ENCODE results near the gene OCLN. TPM values are rescaled to one million over a fixed set of nuclear protein-coding genes. Genes with fewer than 3 reads are reported as not detected.
"Not testable (repeated sequence)": the region's sequence is repeated elsewhere in the genome, so short reads cannot be mapped to it uniquely, and the experiment has no call there.

OCLN gene
- total RNA-seq, 4 donors from 2014 or later = 0.81 to 3.6 (median 2.6) TPM

DNA sequence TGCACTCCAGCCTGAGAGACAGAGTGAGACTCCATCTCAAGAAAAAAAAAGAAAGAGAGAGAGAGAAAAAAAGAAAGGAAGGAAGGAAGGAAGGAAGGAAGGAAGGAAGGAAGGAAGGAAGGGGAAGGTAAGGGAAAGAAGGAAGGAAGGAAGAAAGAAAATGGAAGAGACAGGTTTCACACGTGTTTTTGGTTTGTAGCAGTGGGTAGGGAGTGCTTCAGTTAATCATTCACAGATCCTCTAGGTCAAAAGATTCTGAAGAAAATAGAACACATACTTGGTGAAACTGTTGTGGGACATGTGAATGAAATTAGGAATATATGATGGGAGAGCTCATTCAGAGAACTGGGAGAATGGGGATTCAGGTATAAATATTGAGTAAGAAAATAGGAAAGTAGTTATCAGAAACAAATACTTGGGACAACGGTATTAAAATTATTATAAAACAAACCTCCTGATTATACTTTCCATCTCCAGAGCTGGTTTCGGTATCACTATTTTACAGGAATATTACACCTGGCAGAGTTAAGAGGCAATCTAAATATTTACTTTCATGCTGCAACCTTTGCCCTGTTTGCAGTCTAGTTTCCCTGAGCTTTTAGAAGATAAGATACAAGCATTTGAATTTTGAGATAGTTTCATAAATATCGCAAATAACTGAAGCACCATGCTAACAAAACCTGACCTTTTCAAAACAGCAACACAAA, 40.5 kb upstream of the OCLN start:
- H3K27ac ChIP-seq = no peak overlapping the region
- H3K4me3 ChIP-seq = no peak overlapping the region
- no peak for ATAC-seq
- TF ChIP-seq, protein P1, sequence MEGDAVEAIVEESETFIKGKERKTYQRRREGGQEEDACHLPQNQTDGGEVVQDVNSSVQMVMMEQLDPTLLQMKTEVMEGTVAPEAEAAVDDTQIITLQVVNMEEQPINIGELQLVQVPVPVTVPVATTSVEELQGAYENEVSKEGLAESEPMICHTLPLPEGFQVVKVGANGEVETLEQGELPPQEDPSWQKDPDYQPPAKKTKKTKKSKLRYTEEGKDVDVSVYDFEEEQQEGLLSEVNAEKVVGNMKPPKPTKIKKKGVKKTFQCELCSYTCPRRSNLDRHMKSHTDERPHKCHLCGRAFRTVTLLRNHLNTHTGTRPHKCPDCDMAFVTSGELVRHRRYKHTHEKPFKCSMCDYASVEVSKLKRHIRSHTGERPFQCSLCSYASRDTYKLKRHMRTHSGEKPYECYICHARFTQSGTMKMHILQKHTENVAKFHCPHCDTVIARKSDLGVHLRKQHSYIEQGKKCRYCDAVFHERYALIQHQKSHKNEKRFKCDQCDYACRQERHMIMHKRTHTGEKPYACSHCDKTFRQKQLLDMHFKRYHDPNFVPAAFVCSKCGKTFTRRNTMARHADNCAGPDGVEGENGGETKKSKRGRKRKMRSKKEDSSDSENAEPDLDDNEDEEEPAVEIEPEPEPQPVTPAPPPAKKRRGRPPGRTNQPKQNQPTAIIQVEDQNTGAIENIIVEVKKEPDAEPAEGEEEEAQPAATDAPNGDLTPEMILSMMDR (IDR thresholded peaks at IDR 0.05) = no peak
- TF ChIP-seq EP300 (IDR thresholded peaks at IDR 0.05) = no peak
- no peak for TF ChIP-seq POLR2AphosphoS5 (IDR thresholded peaks at IDR 0.05)
- no peak for TF ChIP-seq POLR2A (IDR thresholded peaks at IDR 0.05)
- H3K36me3 ChIP-seq = no peaks in the 10 kb centered on the region
- no peaks in the 10 kb centered on the region for H3K4me1 ChIP-seq
- no peaks in the 10 kb centered on the region for H3K9me3 ChIP-seq
- WGBS, 2 donors (ENCODE audit: low coverage in 1 of 2) = 48 to 53% methylated on average over 4 of the region's 4 CpGs
- H3K27me3 ChIP-seq = no peaks in the 10 kb centered on the region

DNA sequence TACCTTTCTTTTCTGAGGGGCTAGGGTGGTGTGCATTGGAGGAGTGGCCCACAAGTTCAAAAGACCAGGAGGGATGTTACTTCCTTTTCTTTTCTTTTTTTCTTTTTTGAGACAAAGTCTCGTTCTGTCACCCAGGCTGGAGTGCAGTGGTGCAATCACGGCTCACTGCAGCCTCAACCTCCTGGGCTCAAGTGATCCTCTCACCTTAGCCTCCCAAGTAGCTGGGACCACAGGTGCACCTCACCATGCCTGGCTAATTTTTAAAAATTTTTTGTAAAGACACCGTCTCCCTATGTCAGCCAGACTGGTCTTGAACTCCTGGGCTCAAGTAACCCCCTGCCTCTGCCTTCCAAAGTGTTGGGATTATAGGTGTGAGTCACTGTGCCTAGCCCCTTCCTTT, 39.1 kb upstream of the OCLN start:
- H3K36me3 ChIP-seq, H3K27ac ChIP-seq, H3K4me1 ChIP-seq, H3K9me3 ChIP-seq, ATAC-seq, H3K4me3 ChIP-seq, H3K27me3 ChIP-seq: not testable (repeated sequence)
- WGBS, 2 donors (ENCODE audit: low coverage in 1 of 2) = 76 to 94% methylated on average over 2 to 3 of the region's 3 CpGs

DNA sequence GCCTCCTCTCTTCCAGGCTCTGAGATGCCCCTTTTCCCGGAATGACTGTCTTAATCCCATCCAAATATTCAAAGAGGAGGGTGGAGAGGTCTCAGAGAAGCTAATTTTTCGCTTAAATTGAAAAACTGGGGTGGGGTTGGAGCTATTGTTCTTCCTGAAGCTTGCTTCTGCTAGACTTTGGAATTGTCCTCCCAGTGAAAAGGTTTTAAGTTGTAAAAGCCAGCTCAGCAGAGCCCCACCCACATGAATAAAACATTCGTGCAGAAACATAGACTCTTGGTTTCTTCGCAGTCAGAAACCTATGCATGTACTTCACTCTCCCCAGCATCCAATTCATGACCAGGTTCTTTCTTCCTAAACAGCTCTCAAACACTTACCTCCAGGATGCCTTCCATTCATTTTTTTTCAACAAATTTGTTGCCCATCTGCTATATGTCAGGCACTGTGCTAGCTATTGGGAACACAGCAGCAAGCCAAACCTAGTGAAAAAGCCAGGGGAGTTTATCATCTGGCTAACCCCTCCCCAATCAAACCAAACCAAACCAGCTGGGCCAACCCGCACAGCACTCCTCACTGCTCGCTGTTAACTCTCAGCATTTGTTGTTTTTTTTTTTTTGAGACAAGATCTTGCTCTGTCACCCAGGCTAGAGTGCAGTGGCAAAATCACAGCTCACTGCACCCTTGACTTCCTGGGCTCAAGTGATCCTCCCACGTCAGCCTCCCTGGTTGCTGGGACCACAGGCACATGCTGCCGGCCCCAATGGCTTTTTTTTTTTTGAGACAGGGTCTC, 37.9 kb upstream of the OCLN start:
- 71 to 78% methylated on average over 5 to 8 of the region's 8 CpGs for WGBS, 2 donors (ENCODE audit: low coverage in 1 of 2)
- Histone ChIP-seq H3K4me1 (no peaks in the 10 kb centered on the region), H3K4me3 (no peak overlapping the region), H3K9me3 (no peaks in the 10 kb centered on the region), H3K36me3 (no peaks in the 10 kb centered on the region), H3K27ac (no peak overlapping the region), H3K27me3 (no peaks in the 10 kb centered on the region)
- TF ChIP-seq EP300 (IDR thresholded peaks at IDR 0.05) (no peak), POLR2AphosphoS5 (IDR thresholded peaks at IDR 0.05) (no peak), POLR2A (IDR thresholded peaks at IDR 0.05) (no peak)
- TF ChIP-seq, protein P1 (IDR thresholded peaks at IDR 0.05) = no peak
- ATAC-seq = no peak

DNA sequence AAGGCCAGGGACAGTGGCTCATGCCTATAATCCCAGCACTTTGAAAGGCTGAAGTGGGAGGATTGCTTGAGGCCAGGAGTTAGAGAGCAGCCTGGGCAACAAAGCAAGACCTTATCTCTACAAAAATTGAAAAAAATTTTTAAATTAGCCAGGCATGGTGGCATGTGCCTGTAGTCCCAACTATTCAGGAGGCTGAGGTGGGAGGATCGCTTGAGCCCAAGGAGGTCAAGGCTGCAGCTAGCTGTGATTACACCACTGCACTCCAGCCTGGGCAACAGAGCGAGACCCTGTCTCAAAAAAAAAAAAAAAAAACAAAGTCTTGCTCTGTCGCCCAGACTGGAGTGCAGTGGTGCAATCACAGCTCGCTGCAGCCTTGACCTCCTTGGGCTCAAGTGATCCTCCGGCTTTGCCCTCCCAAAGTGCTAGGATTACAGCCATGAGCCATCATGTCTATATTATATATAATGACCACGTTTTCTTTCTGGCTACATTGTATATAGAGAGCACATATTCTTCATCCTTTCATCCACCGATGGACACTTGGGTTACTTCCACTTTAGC, 37.1 kb upstream of the OCLN start:
- H3K27ac ChIP-seq, H3K4me1 ChIP-seq, H3K27me3 ChIP-seq, H3K36me3 ChIP-seq, ATAC-seq, H3K4me3 ChIP-seq, H3K9me3 ChIP-seq: not testable (repeated sequence)
- WGBS, 2 donors (ENCODE audit: low coverage in 1 of 2) = 82 to 85% methylated on average over 5 to 6 of the region's 7 CpGs

DNA sequence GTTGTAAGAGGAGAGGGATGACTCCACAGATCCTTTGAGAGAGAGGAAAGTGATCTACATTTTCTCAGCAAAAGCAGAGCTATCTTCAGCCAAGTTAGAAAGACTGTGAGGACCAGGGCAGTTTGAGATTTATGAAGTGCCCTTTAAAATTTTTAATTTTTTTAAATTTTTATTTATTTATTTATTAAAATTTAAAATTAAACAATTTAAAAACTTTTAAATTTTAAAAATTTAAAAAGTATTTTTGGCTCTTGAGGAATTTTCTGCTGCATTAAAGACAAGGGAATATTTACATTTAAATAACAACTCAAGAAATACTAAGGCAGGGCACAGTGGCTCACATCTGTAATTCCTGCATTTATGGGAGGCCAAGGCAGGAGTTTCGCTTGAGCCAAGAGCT, 30.4 kb upstream of the OCLN start:
- H3K4me1 ChIP-seq = no peaks in the 10 kb centered on the region
- TF ChIP-seq POLR2A (IDR thresholded peaks at IDR 0.05) (no peak), POLR2AphosphoS5 (IDR thresholded peaks at IDR 0.05) (no peak), EP300 (IDR thresholded peaks at IDR 0.05) (no peak)
- TF ChIP-seq, protein P1 (IDR thresholded peaks at IDR 0.05) = no peak
- no peaks in the 10 kb centered on the region for H3K36me3 ChIP-seq
- no peak overlapping the region for H3K27ac ChIP-seq
- H3K27me3 ChIP-seq = no peaks in the 10 kb centered on the region
- WGBS, 2 donors (ENCODE audit: low coverage in 1 of 2) = 100% methylated on average over 1 of the region's 1 CpG
- no peak for ATAC-seq
- no peak overlapping the region for H3K4me3 ChIP-seq
- no peaks in the 10 kb centered on the region for H3K9me3 ChIP-seq

DNA sequence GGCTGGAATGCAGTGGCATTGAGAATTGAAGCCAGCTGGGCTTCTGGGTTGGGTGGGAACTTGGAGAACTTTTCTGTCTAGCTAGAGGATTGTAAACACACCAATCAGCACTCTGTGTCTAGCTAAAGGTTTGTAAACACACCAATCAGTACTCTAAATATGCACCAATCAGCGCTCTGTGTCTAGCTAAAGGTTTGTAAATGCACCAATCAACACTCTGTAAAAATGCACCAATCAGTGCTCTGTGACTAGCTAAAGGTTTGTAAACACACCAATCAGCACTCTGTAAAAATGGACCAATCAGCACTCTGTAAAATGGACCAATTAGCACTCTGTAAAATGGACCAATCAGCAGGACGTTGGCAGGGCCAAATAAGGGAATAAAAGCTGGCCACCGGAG, 26.2 kb upstream of the OCLN start:
- not testable (repeated sequence) for H3K27ac ChIP-seq, H3K27me3 ChIP-seq, H3K36me3 ChIP-seq, H3K9me3 ChIP-seq, H3K4me1 ChIP-seq, H3K4me3 ChIP-seq, ATAC-seq
- 100% methylated on average over 1 of the region's 3 CpGs for WGBS, 2 donors (ENCODE audit: low coverage in 1 of 2)

Data from gastroesophageal sphincter (tissue), 4 donors.